Measurements from ENCODE around the gene GALNT2. TPM values are rescaled to one million over a fixed set of nuclear protein-coding genes. Genes with fewer than 3 reads are reported as not detected.

Gene GALNT2
- total and polyA plus RNA-seq, 2 donors from 2014 or later, result 20.2 to 59.2 TPM

DNA sequence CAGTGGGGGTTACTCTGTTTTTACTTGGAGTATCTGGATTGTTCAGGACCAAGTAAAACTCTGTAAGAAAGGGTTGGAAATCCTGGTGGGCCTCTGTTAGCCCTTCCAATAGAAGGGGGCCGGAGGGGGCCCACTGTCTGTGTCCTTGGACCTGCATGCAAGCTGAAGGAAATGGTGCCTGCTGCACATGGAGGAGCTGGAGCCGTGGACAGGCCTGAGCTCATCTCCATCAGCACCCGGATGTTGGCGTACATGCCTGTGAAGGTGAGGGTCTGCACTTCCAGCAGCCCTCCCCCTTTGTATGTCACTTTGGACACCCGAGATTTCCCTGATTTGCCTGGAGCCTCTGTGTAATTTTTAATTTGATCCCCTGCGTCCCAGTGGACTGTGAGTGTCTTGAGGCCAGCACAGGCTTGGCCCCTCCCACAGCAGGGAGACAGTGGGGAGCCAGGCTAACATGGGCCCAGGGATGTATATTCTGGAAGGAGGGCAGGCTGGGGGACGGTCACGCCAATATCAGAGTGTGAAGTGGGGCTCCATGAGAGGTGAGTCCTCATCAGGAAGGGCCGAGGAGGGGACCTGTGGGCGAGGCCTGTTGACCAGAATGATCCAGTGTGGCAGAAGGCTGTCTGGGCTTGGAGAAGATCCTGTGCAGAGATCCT is 16.8 kb downstream of the GALNT2 start:
- no peak overlapping the region for H3K9ac ChIP-seq (ENCODE audit: low read length in 3 of 3)
- no peaks in the 10 kb centered on the region for H3K9me3 ChIP-seq (ENCODE audit: control insufficient read depth in 2 of 3, insufficient read depth in 1 of 3, low read length in 3 of 3)
- no peaks in the 10 kb centered on the region for H3K36me3 ChIP-seq (ENCODE audit: control insufficient read depth in 2 of 3, insufficient read depth in 3 of 3, low read length in 3 of 3)
- FAIRE-seq, result no peak
- TF ChIP-seq, protein P1, sequence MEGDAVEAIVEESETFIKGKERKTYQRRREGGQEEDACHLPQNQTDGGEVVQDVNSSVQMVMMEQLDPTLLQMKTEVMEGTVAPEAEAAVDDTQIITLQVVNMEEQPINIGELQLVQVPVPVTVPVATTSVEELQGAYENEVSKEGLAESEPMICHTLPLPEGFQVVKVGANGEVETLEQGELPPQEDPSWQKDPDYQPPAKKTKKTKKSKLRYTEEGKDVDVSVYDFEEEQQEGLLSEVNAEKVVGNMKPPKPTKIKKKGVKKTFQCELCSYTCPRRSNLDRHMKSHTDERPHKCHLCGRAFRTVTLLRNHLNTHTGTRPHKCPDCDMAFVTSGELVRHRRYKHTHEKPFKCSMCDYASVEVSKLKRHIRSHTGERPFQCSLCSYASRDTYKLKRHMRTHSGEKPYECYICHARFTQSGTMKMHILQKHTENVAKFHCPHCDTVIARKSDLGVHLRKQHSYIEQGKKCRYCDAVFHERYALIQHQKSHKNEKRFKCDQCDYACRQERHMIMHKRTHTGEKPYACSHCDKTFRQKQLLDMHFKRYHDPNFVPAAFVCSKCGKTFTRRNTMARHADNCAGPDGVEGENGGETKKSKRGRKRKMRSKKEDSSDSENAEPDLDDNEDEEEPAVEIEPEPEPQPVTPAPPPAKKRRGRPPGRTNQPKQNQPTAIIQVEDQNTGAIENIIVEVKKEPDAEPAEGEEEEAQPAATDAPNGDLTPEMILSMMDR (IDR thresholded peaks at IDR 0.05; ENCODE audit: borderline replicate concordance, extremely low read depth, insufficient read depth), result no peak
- H3K27me3 ChIP-seq (ENCODE audit: control insufficient read depth, insufficient read depth, low read length), result no peaks in the 10 kb centered on the region
- peaks cover 0 to 15% (median 4%) of the 10 kb centered on the region in 3 donors for H3K4me1 ChIP-seq (ENCODE audit: control insufficient read depth in 2 of 3, insufficient read depth in 2 of 3, low read depth in 1 of 3, low read length in 3 of 3)
- H3K4me3 ChIP-seq (ENCODE audit: low read length in 3 of 3), result no peak overlapping the region
- no peak for DNase-seq
- H3K27ac ChIP-seq (ENCODE audit: low read depth in 2 of 2, low read length in 2 of 2), result no peak overlapping the region
- intact Hi-C loops (cut with DNase I), result no loop called here

DNA sequence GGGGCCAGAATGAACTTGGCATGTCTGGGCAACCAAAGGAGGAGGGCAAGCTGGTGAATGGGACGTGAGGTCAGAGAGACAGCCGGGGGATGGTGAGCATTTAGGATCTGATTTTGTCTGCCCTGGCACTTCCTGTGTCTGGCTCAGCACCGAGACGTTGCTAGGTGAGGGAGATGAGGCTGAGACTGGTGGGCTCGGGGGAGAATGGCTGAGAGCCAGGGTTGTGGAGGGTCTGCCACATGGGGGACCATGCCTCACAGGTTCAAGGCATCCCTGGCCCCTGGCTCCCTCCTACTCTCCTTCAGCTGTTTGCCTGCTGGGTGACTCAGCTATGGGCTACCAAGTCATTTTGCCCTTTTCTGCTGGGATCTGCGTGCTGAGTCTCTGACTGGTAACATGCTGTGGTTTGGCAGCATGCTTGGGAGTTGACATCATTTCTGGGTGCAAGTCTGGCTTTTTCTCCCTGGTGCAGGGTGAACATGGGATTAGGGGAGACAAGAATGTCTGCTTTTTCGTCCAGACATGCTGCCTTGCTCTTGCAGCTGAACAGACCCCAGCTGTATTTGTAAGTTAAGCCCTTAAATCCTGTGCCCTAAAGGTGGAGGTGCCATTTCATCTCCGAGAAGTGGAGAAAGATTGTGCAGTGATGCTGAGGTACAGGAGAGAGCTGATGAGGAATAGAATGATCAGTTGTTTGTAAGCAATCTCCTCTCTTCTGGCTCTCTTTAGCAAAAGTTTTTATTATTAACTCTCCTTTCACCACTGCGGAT is 17.6 kb downstream of the GALNT2 start:
- FAIRE-seq (no peak), DNase-seq (no peak)
- intact Hi-C loops (cut with DNase I), result no loop called here
- TF ChIP-seq, protein P1 (IDR thresholded peaks at IDR 0.05; ENCODE audit: borderline replicate concordance, extremely low read depth, insufficient read depth), result no peak
- no peaks in the 10 kb centered on the region for H3K9me3 ChIP-seq (ENCODE audit: control insufficient read depth in 2 of 3, insufficient read depth in 1 of 3, low read length in 3 of 3)
- H3K27me3 ChIP-seq (ENCODE audit: control insufficient read depth, insufficient read depth, low read length), result no peaks in the 10 kb centered on the region
- no peak overlapping the region for H3K9ac ChIP-seq (ENCODE audit: low read length in 3 of 3)
- peaks cover 0 to 15% (median 4%) of the 10 kb centered on the region in 3 donors for H3K4me1 ChIP-seq (ENCODE audit: control insufficient read depth in 2 of 3, insufficient read depth in 2 of 3, low read depth in 1 of 3, low read length in 3 of 3)
- no peak overlapping the region for H3K4me3 ChIP-seq (ENCODE audit: low read length in 3 of 3)
- no peaks in the 10 kb centered on the region for H3K36me3 ChIP-seq (ENCODE audit: control insufficient read depth in 2 of 3, insufficient read depth in 3 of 3, low read length in 3 of 3)
- no peak overlapping the region for H3K27ac ChIP-seq (ENCODE audit: low read depth in 2 of 2, low read length in 2 of 2)

DNA sequence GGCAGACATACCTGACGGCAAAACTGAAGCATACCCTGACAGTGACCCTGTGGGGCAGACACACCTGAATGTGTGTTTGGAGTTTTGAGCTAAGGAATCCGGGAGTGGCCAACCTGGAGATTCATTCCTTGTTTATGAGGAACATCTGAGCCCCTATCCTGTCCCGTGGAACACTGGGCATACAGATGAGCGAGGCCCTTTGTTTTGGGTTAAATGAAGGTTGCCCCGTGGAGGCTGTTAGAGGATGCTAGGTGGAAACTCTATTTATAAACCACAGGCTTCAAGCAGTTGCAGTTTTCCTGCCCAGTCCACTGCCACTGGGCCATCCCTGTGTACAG is 18.1 kb downstream of the GALNT2 start:
- Histone ChIP-seq H3K4me1 (ENCODE audit: control insufficient read depth in 2 of 3, insufficient read depth in 2 of 3, low read depth in 1 of 3, low read length in 3 of 3) (peaks cover 0 to 15% (median 4%) of the 10 kb centered on the region in 3 donors), H3K36me3 (ENCODE audit: control insufficient read depth in 2 of 3, insufficient read depth in 3 of 3, low read length in 3 of 3) (no peaks in the 10 kb centered on the region), H3K4me3 (ENCODE audit: low read length in 3 of 3) (no peak overlapping the region), H3K9me3 (ENCODE audit: control insufficient read depth in 2 of 3, insufficient read depth in 1 of 3, low read length in 3 of 3) (no peaks in the 10 kb centered on the region), H3K27ac (ENCODE audit: low read depth in 2 of 2, low read length in 2 of 2) (no peak overlapping the region), H3K9ac (ENCODE audit: low read length in 3 of 3) (no peak overlapping the region), H3K27me3 (ENCODE audit: control insufficient read depth, insufficient read depth, low read length) (no peaks in the 10 kb centered on the region)
- intact Hi-C loops (cut with DNase I), result no loop called here
- TF ChIP-seq, protein P1 (IDR thresholded peaks at IDR 0.05; ENCODE audit: borderline replicate concordance, extremely low read depth, insufficient read depth), result no peak
- DNase-seq (no peak), FAIRE-seq (no peak)

Data from kidney (tissue), 14 donors.